NCI-H146 treated with DMSO at 0.1 percent for 48 hours (cell line): Measurements from ENCODE around the gene TULP4.
"Not testable (repeated sequence)": the region's sequence is repeated elsewhere in the genome, so short reads cannot be mapped to it uniquely, and the experiment has no call there.

ENCODE experiments used
- DNase-seq: peaks from one replicate; lab custom pipeline; 2025; ENCODE audit not compliant: unreplicated experiment; lab: John Stamatoyannopoulos, UW

TULP4 gene

DNA sequence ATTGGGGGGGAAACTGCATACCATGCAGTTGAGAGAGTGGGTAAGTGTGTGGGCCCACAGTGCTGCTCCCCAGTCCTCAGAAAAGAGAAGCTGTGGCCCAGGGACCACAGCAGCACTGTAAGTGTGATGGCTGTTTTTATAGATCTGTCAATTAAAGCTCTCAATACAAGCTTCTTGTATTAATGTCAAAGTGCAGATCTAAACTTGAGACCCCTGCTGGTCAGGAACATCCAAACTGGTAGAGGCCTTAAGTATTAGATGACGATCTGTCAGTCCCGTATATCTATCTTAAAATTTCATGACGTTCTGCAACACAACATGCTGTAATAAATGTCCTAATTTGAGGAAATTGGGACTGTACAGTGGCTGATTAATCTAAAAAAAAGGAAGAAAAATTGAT is 74.8 kb downstream of the TULP4 start:
- no peak for DNase-seq

DNA sequence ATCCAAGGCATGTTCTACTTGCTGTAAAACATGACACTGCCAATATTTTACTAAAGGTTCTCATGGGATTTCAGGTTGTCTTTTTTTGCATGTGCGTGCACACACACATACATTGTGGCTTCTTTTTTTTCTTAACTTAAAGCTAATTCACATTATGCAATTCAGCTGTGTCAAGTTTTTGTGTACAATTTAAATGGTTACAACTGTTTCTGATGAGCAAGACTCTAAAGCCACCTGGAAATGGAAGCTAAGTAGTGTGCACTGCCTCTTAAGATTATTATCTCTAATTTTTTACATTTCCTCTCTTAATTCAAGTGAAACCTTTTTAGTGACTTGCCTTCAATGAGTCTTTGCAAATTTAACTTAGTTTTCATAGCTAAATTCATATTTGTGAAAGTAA is 75.3 kb downstream of the TULP4 start:
- no peak for DNase-seq

DNA sequence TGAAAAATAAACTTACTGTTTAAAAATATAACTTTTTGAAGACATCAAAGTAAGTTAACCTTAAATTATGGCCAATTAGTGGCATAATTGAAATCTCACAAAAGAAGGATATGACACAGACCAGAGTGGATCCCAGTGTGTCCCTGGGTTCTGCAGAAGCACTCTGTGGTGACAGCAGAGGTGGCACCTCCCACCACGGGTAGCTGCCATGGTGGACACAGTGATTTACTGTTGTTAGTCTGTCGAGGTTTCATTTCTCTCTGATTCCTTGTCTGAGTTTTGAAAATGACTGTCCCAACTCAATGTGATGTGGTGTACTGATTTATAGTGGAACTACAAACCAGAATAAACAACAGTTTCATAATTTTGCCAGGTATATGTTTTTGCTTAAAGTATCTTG is 76.5 kb downstream of the TULP4 start:
- DNase-seq, result no peak

DNA sequence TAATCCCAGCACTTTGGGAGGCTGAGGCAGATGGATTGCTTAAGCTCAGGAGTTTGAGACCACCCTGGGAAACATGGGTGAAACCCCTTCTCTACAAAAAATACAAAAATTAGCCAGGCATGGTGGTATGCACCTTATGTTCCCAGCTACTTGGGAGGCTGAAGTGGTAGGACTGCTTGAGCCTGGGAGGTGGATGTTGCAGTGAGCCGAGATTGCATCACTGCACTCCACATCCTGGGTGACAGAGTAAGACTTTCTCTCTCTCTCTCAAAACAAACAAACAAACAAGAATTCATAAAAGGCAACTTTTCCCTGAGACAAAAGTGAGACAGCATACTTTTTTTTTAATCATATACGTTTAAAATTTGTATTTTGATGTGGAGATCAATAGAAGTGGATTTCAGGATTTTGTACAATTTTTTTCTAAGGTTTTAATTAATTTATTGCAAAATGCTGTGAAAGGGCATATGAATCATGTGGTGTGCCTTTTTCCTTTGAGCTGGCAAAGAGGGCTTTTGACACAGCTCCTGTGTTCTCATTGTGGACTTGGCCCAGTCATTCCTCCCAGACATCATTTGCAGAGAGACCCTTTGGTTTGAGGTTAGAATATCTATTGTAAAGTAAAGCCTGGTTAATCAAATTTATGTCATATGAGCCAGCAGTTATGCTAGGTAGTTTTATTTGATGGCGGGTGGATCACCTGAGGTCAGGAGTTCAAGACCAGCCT is 77.1 kb downstream of the TULP4 start:
- DNase-seq, result no peak

DNA sequence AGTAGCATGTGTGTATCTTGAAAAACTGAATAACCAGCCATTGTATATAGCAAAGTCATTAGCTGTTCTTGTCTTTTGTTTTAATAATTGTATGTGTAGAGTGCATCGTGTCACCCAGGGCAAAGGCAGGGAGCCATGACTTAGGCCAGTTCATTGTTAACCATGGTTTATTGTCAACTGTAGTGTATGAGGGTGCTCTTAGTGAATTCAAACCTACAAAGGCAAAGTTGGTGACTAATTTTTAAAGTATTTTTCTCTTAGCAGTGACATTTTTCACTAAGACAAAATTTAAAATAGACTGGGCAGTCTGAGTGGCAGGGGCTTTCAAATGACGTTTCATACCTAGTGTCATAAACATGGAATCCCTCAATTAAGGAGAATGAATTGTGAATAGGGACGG is 79.0 kb downstream of the TULP4 start:
- DNase-seq, result no peak

DNA sequence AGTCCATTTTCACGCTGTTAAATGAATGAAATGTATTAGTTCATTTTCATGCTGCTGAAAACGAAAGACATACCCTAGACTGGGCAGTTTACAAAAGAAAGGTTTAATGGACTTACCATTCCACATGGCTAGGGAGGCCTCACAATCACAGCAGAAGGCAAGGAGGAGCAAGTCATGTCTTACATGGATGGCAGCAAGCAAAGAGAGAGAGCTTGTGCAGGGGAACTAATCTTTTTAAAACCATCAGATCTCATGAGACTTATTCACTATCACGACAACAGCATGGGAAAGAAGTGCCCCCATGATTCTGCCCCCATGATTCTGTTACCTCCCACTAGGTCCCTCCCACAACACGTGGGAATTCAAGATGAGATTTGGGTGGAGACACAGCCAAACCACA is 79.7 kb downstream of the TULP4 start:
- DNase-seq, result not testable (repeated sequence)

DNA sequence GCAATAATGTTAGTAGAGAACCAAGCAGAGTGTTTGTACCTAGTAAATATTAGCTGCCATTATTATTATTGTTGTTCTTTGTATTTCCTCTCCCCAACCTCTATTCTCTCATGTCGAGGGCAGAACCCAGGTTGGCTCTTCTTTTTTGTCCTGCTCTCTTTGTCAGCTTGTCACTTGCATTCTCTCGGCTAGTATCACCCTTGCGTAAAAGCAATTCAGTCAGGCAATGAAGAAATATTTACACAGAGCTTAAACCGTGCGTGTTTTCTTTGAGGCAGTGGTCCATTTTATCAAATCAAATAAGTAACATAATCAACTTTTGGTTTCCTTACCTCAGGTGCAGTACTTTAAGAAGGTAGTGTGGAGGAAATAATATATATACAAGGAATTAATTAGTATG is 83.9 kb downstream of the TULP4 start:
- DNase-seq, result no peak

DNA sequence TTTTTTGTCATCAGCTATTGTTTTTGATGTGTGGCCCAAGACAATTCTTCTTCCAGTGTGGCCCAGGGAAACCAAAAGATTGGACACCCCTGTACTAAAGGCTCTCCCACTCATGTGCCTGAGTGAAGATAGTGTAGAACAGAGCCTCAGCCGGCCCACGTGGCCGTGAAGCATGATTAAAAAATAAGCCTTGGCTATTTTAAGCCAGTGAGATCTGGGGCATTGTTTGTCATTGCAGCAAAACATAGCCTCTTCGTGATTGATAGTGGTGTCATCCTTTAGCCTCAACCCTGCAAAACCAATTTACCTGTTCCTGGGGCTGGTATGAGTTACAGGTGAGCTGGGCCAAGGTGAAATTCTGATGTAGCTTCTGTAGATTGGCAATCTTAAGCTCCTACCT is 85.3 kb downstream of the TULP4 start:
- DNase-seq, result no peak

DNA sequence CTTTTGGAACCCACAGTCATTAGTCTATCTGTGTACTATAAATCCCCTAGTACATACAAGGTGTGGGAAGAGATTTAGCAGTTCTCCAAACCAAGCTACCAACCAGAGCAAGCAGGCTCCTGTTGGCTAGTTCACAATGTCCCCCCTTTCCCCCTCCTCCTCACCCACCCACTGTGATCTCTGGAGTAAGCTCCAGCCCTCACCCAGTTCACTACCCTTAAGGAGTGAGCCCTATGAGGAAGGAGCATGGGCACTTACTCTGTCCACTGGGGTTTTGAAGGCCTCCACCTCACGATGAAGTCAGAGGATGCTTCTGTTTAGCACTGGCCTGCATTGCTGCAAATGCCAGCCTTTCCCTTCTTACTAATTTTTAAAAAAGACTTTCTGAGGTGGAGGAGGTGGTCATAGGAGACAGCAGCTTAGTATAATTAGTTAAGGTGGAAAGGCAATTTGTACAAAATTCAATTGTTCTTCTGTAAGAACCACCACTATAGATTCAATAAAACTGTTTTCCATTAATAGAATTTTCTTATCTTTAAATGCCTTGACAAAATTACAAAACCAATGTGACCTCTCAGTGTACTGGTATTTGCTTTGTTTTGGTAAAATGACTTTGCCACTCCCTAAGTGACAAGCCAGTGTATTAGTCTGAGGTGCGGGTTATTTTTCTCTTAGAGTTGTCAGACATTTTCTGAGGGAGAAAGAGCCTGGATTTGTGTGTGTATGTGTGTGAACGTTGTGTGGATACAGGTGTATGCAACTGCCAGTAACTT is 86.2 kb downstream of the TULP4 start:
- DNase-seq, result no peak

DNA sequence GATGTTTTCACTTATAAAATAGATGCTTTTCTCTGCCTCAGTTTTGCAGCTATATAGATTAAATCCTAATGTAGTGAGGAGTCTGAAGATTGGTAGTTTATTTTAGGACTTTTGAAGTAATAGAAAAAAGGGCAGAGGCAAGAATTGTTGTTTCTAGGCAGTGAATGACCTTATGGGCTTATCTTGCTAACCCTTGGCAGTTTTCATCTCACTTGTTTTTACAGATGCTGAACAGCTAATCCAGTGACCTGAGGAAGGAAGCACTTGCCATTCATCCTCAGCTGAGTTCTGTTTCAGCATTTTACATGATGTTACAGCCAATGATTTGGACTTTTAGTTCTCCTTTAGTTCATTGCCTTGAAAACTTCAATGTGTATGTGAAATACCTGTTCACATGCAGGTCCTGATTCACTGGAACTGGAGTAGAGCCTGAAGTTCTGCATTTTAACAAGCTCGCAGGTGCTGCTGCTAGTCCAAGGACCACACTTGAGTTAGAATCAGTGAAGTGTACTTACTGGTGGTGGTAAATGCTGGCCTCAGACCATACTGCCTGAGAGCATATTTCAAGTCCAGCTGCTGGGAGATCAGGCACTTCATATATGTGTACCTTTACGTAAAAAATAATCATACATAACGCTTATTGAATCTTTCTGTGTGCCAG is 86.9 kb downstream of the TULP4 start:
- no peak for DNase-seq

DNA sequence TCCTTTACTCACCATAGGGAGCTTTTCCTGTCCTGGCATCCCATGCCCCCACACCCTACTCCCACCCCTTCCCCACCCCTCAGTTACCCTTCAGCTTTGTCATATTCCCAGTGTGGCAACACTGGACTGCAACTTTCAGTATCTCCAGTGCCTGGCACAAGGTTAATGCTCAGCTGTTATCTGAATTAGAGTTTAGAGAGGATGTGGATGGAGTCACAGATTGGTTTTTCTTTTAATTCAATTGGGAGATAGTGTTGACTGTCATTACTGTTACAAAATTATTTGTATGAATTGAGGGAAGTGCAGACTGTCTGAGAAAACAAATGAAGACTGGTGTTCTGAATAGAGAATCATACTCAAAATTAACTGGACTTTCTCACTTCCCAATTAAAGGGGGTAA is 89.9 kb downstream of the TULP4 start:
- DNase-seq, result no peak

DNA sequence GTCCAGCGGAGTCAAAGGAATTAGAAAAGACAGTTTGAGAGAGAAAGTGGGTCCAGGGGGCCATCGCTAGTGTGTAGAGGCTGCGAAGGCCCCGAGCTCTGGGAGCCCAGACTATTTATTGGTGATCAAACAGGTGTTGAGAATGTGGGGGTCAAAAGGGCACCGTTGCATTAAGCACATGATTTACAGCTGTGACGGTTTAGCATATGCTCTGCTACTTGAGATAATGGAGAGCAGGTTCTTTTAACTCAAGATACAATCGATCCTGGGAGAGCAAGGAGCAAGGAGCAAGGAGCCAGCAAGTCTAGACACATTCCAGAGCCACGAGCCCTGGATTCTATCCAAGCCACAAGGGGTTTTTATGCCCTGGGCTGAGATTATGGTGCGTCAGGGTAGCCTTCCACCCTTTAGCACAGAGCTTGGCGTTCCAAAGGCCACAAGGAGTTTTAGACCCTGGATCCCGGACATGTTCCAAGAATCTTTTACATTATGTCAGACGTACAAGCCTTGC is 93.1 kb downstream of the TULP4 start:
- not testable (repeated sequence) for DNase-seq

DNA sequence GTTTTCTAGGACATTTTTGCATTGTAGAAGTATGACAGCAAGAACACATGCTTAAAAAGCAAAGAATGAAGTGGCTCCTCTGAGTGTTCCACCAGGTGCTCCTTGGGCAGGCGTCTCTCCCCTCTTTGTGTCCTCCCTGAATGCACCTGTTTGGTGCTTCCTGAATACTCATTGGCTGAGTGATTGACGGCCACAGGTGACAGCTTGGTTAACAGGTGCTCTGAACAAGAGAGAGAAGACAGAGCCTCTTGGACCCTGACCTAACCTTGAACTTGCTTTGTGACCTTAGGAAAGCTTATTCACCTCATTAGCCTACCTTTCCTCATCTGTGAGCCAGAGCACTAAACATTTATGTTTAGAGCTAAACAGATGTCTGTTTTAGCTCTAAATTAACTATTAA is 93.7 kb downstream of the TULP4 start:
- DNase-seq, result no peak

DNA sequence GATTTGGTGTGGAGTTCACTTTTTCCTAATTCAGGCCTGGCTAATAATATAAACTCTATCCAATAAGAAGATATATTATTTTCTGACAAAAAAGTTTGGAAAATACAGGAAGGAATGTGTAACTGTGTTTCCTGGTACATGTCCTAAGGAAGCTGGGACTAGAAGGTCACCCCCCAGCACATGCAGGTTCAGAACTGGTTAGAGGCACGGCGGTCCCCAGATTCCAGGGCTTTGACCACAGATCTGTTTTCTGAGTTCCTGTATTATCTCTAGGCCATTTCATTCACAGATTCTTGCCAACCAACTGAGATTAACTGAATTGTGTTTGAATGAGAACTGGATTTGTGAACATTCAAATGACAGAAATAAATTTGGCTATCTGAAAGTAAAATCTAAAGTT is 94.5 kb downstream of the TULP4 start:
- DNase-seq, result no peak

DNA sequence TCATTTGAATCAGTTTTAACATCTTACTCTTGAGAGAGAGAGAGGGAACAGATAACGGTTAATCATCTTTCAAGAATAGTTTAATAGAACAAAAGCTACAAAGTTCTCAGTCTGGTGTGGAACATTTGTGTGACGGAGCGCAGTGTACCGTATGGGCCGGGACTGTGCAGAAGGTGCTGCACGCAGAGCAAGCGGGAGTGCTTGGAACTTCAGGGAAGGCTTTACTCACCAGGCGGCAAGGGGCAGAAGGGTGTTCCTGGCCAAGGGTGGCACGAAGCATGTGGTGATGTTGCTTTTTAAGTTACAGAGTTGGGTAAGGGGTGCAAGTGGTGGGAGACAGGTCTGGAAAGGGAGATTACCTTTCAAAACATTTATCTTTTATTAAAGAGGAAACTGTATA is 95.7 kb downstream of the TULP4 start:
- no peak for DNase-seq

DNA sequence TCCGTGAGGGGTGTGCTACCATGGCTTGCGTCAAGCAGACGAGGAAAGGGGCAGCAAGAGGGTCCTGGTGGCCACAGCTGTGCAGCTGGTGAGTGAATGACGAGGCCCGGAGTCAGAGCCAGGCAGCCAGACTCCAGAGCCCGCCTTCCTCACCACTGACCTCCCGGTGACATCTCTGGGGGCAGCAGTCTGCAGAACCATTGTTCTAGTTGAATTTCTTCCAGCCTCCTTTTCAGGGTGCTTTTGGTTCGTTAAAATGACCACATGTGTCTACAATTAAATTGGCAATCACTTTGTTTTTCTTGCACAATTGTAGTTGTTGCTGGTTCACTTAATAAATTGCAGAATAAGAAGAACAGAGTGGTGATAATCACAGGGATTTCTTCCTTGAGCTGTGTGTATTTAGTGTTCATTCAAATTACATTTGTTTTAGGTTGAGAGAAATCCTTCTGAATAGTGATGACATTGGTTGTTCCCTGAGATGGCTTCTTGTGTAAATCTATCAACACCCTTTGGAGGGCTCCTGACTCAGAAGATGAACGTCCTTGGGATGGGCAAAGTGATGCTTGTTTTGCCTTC is 96.4 kb downstream of the TULP4 start:
- DNase-seq, result no peak

DNA sequence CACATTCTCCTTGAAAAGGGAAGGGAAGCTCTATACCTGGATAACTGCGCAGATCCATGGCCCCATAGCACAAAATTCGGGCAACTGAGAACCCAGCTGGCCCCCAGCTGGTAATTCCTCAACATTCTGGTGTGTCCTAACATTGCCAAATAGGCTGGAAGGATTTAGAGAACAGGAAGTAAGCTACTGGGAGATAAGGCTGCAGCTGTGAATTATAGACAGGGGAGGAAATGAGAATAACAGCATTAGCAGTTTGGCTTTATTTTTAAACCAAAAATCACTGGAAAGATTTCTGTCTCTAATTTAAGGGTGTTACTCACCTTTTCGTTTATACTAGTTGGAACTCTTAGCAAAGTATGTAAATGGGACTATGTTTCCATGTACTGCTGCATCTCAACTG is 97.2 kb downstream of the TULP4 start:
- DNase-seq, result no peak

DNA sequence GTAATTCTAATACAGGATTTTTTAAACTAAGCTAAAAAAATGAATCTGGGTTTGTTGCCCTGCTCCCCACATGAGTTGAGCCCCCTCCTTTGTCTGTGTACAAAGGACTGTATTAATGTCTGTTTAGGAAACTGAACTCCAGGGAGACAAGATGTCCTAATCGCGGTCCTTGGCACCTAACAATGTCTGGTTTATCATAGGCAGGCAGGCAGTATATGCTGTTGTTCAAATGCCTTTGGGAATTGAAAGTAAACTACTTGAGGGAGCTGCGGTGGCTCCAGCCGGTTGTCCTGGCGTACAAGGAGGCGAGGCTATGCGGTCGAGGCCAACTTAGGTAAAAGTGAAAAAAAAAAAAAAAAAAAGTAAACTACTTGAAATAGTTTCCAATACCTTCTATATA is 98.5 kb downstream of the TULP4 start:
- DNase-seq, result no peak

DNA sequence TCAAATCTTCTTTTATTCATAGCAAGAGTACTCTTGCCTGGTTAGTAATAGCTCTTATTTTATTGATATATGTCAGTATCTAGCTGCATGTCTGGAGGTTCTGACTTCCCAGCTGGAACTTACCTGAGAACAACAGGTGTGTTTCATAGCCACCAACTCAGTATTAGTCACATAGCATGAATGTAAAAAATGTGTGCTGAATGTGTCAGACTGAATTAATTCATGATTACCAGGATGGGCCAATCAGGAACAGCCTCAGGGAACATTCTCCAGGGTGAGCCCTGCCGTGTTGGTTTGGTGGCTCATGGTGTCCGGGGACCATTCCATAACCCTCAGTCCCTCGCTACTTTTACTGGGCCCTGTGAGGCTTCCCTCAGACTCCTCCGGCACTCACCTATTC is 99.7 kb downstream of the TULP4 start:
- DNase-seq, result no peak

DNA sequence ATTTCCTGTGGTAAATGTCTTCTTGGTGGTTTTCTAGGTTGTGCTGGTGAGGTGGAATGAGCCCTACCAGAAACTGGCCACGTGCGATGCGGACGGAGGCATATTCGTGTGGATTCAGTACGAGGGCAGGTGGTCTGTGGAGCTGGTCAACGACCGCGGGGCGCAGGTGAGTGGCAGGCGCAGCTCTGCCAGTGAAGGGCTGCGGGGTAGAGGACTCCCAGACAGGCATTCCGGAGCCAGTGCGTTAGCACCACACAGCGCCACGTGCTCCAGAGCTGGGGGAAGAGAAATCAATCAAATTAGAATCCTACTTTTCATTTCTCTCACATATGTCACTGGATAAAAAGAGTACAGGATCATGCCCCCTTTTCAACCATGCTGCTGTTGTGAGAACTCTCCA is 100.8 kb downstream of the TULP4 start:
- no peak for DNase-seq

DNA sequence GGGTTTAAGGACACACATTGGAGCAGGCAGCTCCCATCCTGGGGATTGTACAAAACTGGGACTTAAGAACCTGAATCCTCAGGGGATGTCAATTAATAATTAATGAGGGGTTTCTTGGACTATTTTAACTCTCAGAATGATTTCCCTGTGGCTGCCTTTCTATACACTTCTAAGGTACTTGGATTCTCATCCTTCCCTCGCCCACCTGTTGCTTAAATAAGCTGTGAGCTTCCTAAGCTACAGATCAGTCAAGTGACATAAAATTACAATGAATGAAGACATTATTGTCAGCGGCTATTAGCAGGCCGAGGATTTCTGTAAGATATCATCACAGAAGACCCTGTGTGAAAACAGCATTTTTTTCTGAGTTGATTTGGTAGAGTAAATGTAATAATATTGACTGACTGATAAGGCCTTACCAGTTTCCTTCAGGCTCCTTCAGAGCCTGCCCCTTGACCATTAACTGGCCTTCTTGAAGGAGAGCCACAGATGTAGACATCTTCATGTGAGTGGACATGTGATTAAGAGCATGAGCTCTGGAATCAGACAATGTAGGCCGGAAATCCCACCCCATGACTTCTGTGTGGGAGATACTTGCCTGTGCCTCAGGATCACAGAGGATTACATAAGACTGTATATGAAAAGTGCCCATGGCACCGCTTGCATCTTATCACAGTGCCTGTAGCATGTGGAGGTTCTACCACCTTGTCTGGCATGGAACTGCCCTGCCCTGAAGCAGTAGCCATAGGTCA is 101.7 kb downstream of the TULP4 start:
- DNase-seq, result no peak
